IMR-90 (cell line): ENCODE measurements around the gene PTK7. TPM values are rescaled to one million over a fixed set of nuclear protein-coding genes. Genes with fewer than 3 reads are reported as not detected.

Experiments
- ATAC-seq: fragments of 200-7000 bp; cut with Tn5 transposase; 2 replicates; pipeline ENCODE4 v1.9.1; 2020; ENCODE audit warnings: low read depth, mild to moderate bottlenecking, moderate library complexity
- BruUV-seq: library from RNA; stranded (reverse); fragments of 400-500 nt; replicated peaks from 2 replicates; lab custom pipeline; 2021; lab: Mats Ljungman, UMichigan
- CTCF ChIA-PET: fragments of 300-600 bp; formaldehyde crosslinking; extraction: SDS; loops from one replicate; lab custom pipeline; 2021; ENCODE audit warnings: antibody characterized with exemption; lab: Yijun Ruan, JAX
- POLR2A ChIA-PET: fragments of 300-600 bp; sonication (Branson Sonifier 250); formaldehyde crosslinking; loops from one replicate; lab custom pipeline; 2022; ENCODE audit warnings: antibody characterized with exemption; ENCODE audit not compliant: unreplicated experiment; lab: Charles Lee
- DNase-seq: peaks from one replicate; pipeline ENCODE4 v3.0.0; 2013
- H2AFZ ChIP-seq: replicated peaks from 2 replicates; pipeline ENCODE3; 2013; ENCODE audit warnings: low read length, mild to moderate bottlenecking; ENCODE audit not compliant: poor library complexity
- H2AK5ac ChIP-seq: 2 replicates; pipeline ENCODE4 v1.6.1; 2013; ENCODE audit warnings: low read depth, low read length, inconsistent platforms
- H2AK9ac ChIP-seq: replicated peaks from 2 replicates; pipeline ENCODE3; 2013; ENCODE audit warnings: mild to moderate bottlenecking, low read depth, low read length, moderate library complexity; ENCODE audit not compliant: poor library complexity
- H2BK120ac ChIP-seq: 2 replicates; pipeline ENCODE4 v1.6.1; 2013; ENCODE audit warnings: low read depth, low read length, inconsistent platforms
- H2BK15ac ChIP-seq: 3 replicates; pipeline ENCODE4 v1.6.1; 2013; ENCODE audit warnings: low read depth, low read length, inconsistent platforms
- H2BK20ac ChIP-seq: 2 replicates; pipeline ENCODE4 v1.6.1; 2013; ENCODE audit warnings: low read depth, mild to moderate bottlenecking, inconsistent platforms, low read length, moderate library complexity
- H2BK5ac ChIP-seq: 2 replicates; pipeline ENCODE4 v1.6.1; 2013; ENCODE audit warnings: mild to moderate bottlenecking, low read depth, low read length, inconsistent platforms; ENCODE audit not compliant: poor library complexity, severe bottlenecking
- H3K14ac ChIP-seq: replicated peaks from 2 replicates; pipeline ENCODE4 v1.6.1; 2013; ENCODE audit warnings: low read depth, low read length, inconsistent platforms
- H3K18ac ChIP-seq: 2 replicates; pipeline ENCODE4 v1.6.1; 2013; ENCODE audit warnings: low read depth, low read length, control low read depth
- H3K23ac ChIP-seq: 2 replicates; pipeline ENCODE4 v1.6.1; 2013; ENCODE audit warnings: low read depth, low read length, inconsistent platforms
- H3K27ac ChIP-seq: 2 replicates; pipeline ENCODE4 v1.5.1; 2013; ENCODE audit warnings: mild to moderate bottlenecking, control low read depth, low read length; ENCODE audit not compliant: insufficient read depth
- H3K27me3 ChIP-seq: 2 replicates; pipeline ENCODE4 v1.6.1; 2013; ENCODE audit warnings: low read length; ENCODE audit not compliant: control insufficient read depth, insufficient read depth
- H3K36me3 ChIP-seq: 2 replicates; pipeline ENCODE4 v1.6.1; 2013; ENCODE audit warnings: low read length, mixed read lengths; ENCODE audit not compliant: control insufficient read depth, insufficient read depth
- H3K4ac ChIP-seq: 2 replicates; pipeline ENCODE4 v1.6.1; 2013; ENCODE audit warnings: low read depth, low read length, inconsistent platforms
- H3K4me1 ChIP-seq: 2 replicates; pipeline ENCODE4 v1.6.1; 2013; ENCODE audit warnings: low read length, mixed read lengths; ENCODE audit not compliant: control insufficient read depth, insufficient read depth
- H3K4me2 ChIP-seq: 2 replicates; pipeline ENCODE4 v1.6.1; 2013; ENCODE audit warnings: low read depth, mild to moderate bottlenecking, control low read depth, low read length, moderate library complexity
- H3K4me3 ChIP-seq: 2 replicates; pipeline ENCODE4 v1.5.1; 2013; ENCODE audit warnings: low read depth, mild to moderate bottlenecking, control low read depth, low read length, moderate library complexity; ENCODE audit not compliant: insufficient read depth
- H3K56ac ChIP-seq: 2 replicates; pipeline ENCODE4 v1.6.1; 2013; ENCODE audit warnings: low read length, inconsistent platforms; ENCODE audit not compliant: insufficient read depth; ENCODE audit errors: extremely low read depth
- H3K79me1 ChIP-seq, 2 experiments: 2 replicates each; pipeline ENCODE4 v1.6.1; 2013; ENCODE audit warnings: low read length in 2 of 2, inconsistent platforms in 1 of 2, low read depth in 1 of 2
- H3K9ac ChIP-seq: 2 replicates; pipeline ENCODE4 v1.6.1; 2013; ENCODE audit warnings: low read depth, low read length, control low read depth
- H3K9me1 ChIP-seq: 2 replicates; pipeline ENCODE4 v1.6.1; 2013; ENCODE audit warnings: low read length, inconsistent platforms; ENCODE audit not compliant: insufficient read depth
- H3K9me3 ChIP-seq: 2 replicates; pipeline ENCODE4 v1.6.1; 2013; ENCODE audit warnings: low read length; ENCODE audit not compliant: control insufficient read depth, insufficient read depth
- H4K20me1 ChIP-seq: 2 replicates; pipeline ENCODE4 v1.6.1; 2013; ENCODE audit warnings: low read length, inconsistent platforms; ENCODE audit not compliant: insufficient read depth
- H4K5ac ChIP-seq: 2 replicates; pipeline ENCODE4 v1.6.1; 2013; ENCODE audit warnings: mild to moderate bottlenecking, low read depth, low read length, control low read depth
- H4K8ac ChIP-seq, 2 experiments: 2 replicates each; pipeline ENCODE4 v1.6.1; 2013; ENCODE audit warnings: low read depth in 2 of 2, low read length in 2 of 2, control low read depth in 1 of 2, inconsistent platforms in 1 of 2
- H4K91ac ChIP-seq: 2 replicates; pipeline ENCODE4 v1.6.1; 2013; ENCODE audit warnings: low read depth, low read length, inconsistent platforms; ENCODE audit not compliant: insufficient read depth
- CHD1 ChIP-seq: IDR thresholded peaks from 2 replicates; pipeline ENCODE4 v1.6.1; 2012; ENCODE audit warnings: low read depth, low read length, improper control_type of control experiment
- FOS ChIP-seq: fragments of 150-350 bp; IDR thresholded peaks from 2 replicates; pipeline ENCODE4 v1.6.1; 2016; ENCODE audit warnings: low read depth, low read length
- MAZ ChIP-seq: IDR thresholded peaks from 2 replicates; pipeline ENCODE4 v1.6.1; 2012; ENCODE audit warnings: low read depth, mild to moderate bottlenecking, low read length, improper control_type of control experiment, moderate library complexity, borderline replicate concordance
- NFE2L2 ChIP-seq: fragments of 150-350 bp; IDR thresholded peaks from 2 replicates; pipeline ENCODE4 v1.6.1; 2016; ENCODE audit warnings: low read depth, mild to moderate bottlenecking, low read length
- RAD21 ChIP-seq: IDR thresholded peaks from 2 replicates; pipeline ENCODE4 v1.6.1; 2012; ENCODE audit warnings: low read length, improper control_type of control experiment
- RFX5 ChIP-seq: IDR thresholded peaks from 2 replicates; pipeline ENCODE4 v1.8.0; 2012; ENCODE audit warnings: low read depth, mild to moderate bottlenecking, low read length, moderate library complexity
- SMC3 ChIP-seq: fragments of 150-350 bp; IDR thresholded peaks from 2 replicates; pipeline ENCODE4 v1.6.1; 2016; ENCODE audit warnings: low read depth, mild to moderate bottlenecking, antibody characterized with exemption, low read length, moderate library complexity
- dilution Hi-C: fragments of 300-500 bp; cut with HindIII; formaldehyde crosslinking; loops from one replicate; pipeline ENCODE4 v1.14.3; 2018; ENCODE audit warnings: low sequenced_read_pairs; ENCODE audit not compliant: unreplicated experiment
- in situ Hi-C: fragments of 300-500 bp; cut with MboI; formaldehyde crosslinking; loops from 3 replicates; pipeline ENCODE4 v1.14.3; 2019; ENCODE audit warnings: low sequenced_read_pairs, inconsistent platforms, mixed read lengths
- intact Hi-C: fragments of 100-400 bp; cut with micrococcal nuclease; formaldehyde crosslinking; loops from 2 replicates; pipeline ENCODE4 v1.10.0; 2022
- polyA plus RNA-seq, 3 experiments: library from polyadenylated mRNA; depleted of rRNA; stranded (reverse); fragments of >200 nt; gene quantifications; 2 replicates each; pipeline ENCODE4 v1.2.3, GENCODE V29; 2012; ENCODE audit warnings: low replicate concordance in 1 of 3
- total RNA-seq: library from RNA; depleted of rRNA; stranded (reverse); fragments of >200 nt; gene quantifications from 2 replicates; pipeline ENCODE4 v1.2.3, GENCODE V29; 2012
- TF ChIP-seq, protein P1 (sequence below): conservative IDR thresholded peaks from 2 replicates; pipeline ENCODE4 v1.5.1; 2012; ENCODE audit warnings: mild to moderate bottlenecking, low read depth, low read length, improper control_type of control experiment
- TF ChIP-seq, protein P2 (sequence below): fragments of 150-350 bp; IDR thresholded peaks from 2 replicates; pipeline ENCODE4 v1.6.1; 2016; ENCODE audit warnings: low read depth, mild to moderate bottlenecking, low read length, moderate library complexity, borderline replicate concordance

PTK7 gene
- total and polyA plus RNA-seq, 2 of the 4 experiments (the other 2 are of a cell fraction): 47.1 to 142 TPM

DNA sequence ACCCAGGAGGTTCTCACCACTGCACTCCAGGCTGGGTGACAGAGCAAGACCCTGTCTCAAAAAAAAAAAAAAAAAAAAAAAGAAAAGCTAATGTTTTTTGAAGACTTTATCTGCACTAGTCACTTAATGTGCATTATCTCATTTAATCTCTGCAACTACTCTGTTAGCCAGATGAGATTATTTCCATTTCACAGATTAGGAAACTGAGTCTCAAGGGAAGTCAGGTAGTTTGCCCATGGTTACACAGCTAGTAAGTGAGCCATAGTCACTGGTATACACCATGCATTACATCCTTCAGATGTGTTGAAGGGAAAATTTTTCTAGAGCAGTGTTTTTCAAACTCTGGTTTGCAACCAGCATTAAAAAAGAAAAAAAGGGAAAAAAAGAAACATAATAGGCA, 87.8 kb downstream of the PTK7 start:
- H3K27me3 ChIP-seq: no peaks in the 10 kb centered on the region
- ATAC-seq (no peak), DNase-seq (no peak)
- H3K4me2 ChIP-seq: no peak overlapping the region
- H3K9ac ChIP-seq: no peak overlapping the region
- no peak overlapping the region for H3K14ac ChIP-seq
- H4K8ac ChIP-seq: no peak overlapping the region
- H3K9me3 ChIP-seq: no peaks in the 10 kb centered on the region
- no peak overlapping the region for H2AFZ ChIP-seq
- no peak overlapping the region for H3K18ac ChIP-seq
- no peak overlapping the region for H4K5ac ChIP-seq
- CTCF ChIA-PET: interaction anchor here (0.7 kb wide), 1 partner anchor 16 kb away, joined by 3 read pairs; no protein-coding TSS in a partner anchor
- POLR2A ChIA-PET: no interaction called here
- H3K27ac ChIP-seq: no peak overlapping the region
- TF ChIP-seq CHD1: no peak
- TF ChIP-seq MAZ: no peak
- TF ChIP-seq RAD21: no peak
- TF ChIP-seq, protein P1, sequence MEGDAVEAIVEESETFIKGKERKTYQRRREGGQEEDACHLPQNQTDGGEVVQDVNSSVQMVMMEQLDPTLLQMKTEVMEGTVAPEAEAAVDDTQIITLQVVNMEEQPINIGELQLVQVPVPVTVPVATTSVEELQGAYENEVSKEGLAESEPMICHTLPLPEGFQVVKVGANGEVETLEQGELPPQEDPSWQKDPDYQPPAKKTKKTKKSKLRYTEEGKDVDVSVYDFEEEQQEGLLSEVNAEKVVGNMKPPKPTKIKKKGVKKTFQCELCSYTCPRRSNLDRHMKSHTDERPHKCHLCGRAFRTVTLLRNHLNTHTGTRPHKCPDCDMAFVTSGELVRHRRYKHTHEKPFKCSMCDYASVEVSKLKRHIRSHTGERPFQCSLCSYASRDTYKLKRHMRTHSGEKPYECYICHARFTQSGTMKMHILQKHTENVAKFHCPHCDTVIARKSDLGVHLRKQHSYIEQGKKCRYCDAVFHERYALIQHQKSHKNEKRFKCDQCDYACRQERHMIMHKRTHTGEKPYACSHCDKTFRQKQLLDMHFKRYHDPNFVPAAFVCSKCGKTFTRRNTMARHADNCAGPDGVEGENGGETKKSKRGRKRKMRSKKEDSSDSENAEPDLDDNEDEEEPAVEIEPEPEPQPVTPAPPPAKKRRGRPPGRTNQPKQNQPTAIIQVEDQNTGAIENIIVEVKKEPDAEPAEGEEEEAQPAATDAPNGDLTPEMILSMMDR: no peak
- TF ChIP-seq SMC3: no peak
- no peak for TF ChIP-seq NFE2L2
- TF ChIP-seq, protein P2, sequence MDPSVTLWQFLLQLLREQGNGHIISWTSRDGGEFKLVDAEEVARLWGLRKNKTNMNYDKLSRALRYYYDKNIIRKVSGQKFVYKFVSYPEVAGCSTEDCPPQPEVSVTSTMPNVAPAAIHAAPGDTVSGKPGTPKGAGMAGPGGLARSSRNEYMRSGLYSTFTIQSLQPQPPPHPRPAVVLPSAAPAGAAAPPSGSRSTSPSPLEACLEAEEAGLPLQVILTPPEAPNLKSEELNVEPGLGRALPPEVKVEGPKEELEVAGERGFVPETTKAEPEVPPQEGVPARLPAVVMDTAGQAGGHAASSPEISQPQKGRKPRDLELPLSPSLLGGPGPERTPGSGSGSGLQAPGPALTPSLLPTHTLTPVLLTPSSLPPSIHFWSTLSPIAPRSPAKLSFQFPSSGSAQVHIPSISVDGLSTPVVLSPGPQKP: no peak
- TF ChIP-seq FOS: no peak
- no peak for TF ChIP-seq RFX5
- H2BK5ac ChIP-seq: no peak overlapping the region
- no peak overlapping the region for H4K91ac ChIP-seq
- no TSS peak for BruUV-seq
- no peaks in the 10 kb centered on the region for H3K79me1 ChIP-seq
- H3K23ac ChIP-seq: no peak overlapping the region
- no peak overlapping the region for H3K56ac ChIP-seq
- H3K4me1 ChIP-seq: no peaks in the 10 kb centered on the region
- no peaks in the 10 kb centered on the region for H3K9me1 ChIP-seq
- dilution Hi-C loops (no loop called here), in situ Hi-C loops (no loop called here), intact Hi-C loops (no loop called here)
- no peak overlapping the region for H2AK5ac ChIP-seq
- no peak overlapping the region for H2BK15ac ChIP-seq
- no peak overlapping the region for H3K4me3 ChIP-seq
- no peak overlapping the region for H2AK9ac ChIP-seq
- H3K4ac ChIP-seq: no peak overlapping the region
- H2BK20ac ChIP-seq: no peak overlapping the region
- H3K36me3 ChIP-seq: peaks cover 24% of the 10 kb centered on the region
- no peaks in the 10 kb centered on the region; the same call in 1 of the 2 replicates for H4K20me1 ChIP-seq
- H2BK120ac ChIP-seq: no peak overlapping the region
